ENCODE results near the gene CT47C1.

CT47C1 gene

GRCh38 chrX:119045884-119046283 lies 26.9 kb upstream of the CT47C1 start:
- TF ChIP-seq REST (IDR thresholded peaks at IDR 0.05; ENCODE audit: low read depth) (no peak), TCF12 (IDR thresholded peaks at IDR 0.05; ENCODE audit: low read depth) (no peak), FOXM1 (IDR thresholded peaks at IDR 0.05; ENCODE audit: borderline replicate concordance, low read depth) (no peak), EP300 (IDR thresholded peaks at IDR 0.05; ENCODE audit: borderline replicate concordance) (no peak), CREB1 (IDR thresholded peaks at IDR 0.05; ENCODE audit: low read depth) (no peak), CEBPB (IDR thresholded peaks at IDR 0.05) (no peak), TEAD4 (IDR thresholded peaks at IDR 0.05) (no peak), ZBTB7A (IDR thresholded peaks at IDR 0.05; ENCODE audit: low read depth) (no peak), EGR1 (IDR thresholded peaks at IDR 0.05) (no peak), YY1 (IDR thresholded peaks at IDR 0.05; ENCODE audit: low read depth) (no peak), NFIC (IDR thresholded peaks at IDR 0.05) (no peak)

GRCh38 chrX:119055687-119056086 lies 17.1 kb upstream of the CT47C1 start:
- TF ChIP-seq MAX (IDR thresholded peaks at IDR 0.05) (no peak), USF1 (IDR thresholded peaks at IDR 0.05) (no peak), EGR1 (IDR thresholded peaks at IDR 0.05) (no peak), RAD21 (IDR thresholded peaks at IDR 0.05; ENCODE audit: low read depth) (no peak), CEBPB (IDR thresholded peaks at IDR 0.05) (no peak), FOXM1 (IDR thresholded peaks at IDR 0.05; ENCODE audit: borderline replicate concordance, low read depth) (no peak), EP300 (IDR thresholded peaks at IDR 0.05; ENCODE audit: borderline replicate concordance) (no peak)

GRCh38 chrX:119062750-119063374 lies 9.9 kb upstream of the CT47C1 start:
- TF ChIP-seq MAX (IDR thresholded peaks at IDR 0.05) (no peak), EGR1 (IDR thresholded peaks at IDR 0.05) (no peak), TCF12 (IDR thresholded peaks at IDR 0.05; ENCODE audit: low read depth) (no peak), NFIC (IDR thresholded peaks at IDR 0.05) (no peak), FOXM1 (IDR thresholded peaks at IDR 0.05; ENCODE audit: borderline replicate concordance, low read depth) (no peak), TEAD4 (IDR thresholded peaks at IDR 0.05) (no peak; the same call in 1 of the 2 replicates), EP300 (IDR thresholded peaks at IDR 0.05; ENCODE audit: borderline replicate concordance) (no peak), CREB1 (IDR thresholded peaks at IDR 0.05; ENCODE audit: low read depth) (no peak), YY1 (IDR thresholded peaks at IDR 0.05; ENCODE audit: low read depth) (no peak), ZBTB7A (IDR thresholded peaks at IDR 0.05; ENCODE audit: low read depth) (no peak), CEBPB (IDR thresholded peaks at IDR 0.05) (no peak), TAF1 (IDR thresholded peaks at IDR 0.05; ENCODE audit: low read depth) (no peak), USF1 (IDR thresholded peaks at IDR 0.05) (no peak), RAD21 (IDR thresholded peaks at IDR 0.05; ENCODE audit: low read depth) (no peak), REST (IDR thresholded peaks at IDR 0.05; ENCODE audit: low read depth) (no peak)

GRCh38 chrX:119063428-119063827 lies 9.4 kb upstream of the CT47C1 start:
- TF ChIP-seq EP300 (IDR thresholded peaks at IDR 0.05; ENCODE audit: borderline replicate concordance): no peak
- TF ChIP-seq YY1 (IDR thresholded peaks at IDR 0.05; ENCODE audit: low read depth): no peak
- no peak for TF ChIP-seq ZBTB7A (IDR thresholded peaks at IDR 0.05; ENCODE audit: low read depth)
- TF ChIP-seq CEBPB (IDR thresholded peaks at IDR 0.05): no peak
- TF ChIP-seq NFIC (IDR thresholded peaks at IDR 0.05): no peak
- no peak for TF ChIP-seq MAX (IDR thresholded peaks at IDR 0.05)
- TF ChIP-seq CREB1 (IDR thresholded peaks at IDR 0.05; ENCODE audit: low read depth): no peak
- TF ChIP-seq TAF1 (IDR thresholded peaks at IDR 0.05; ENCODE audit: low read depth): no peak
- no peak for TF ChIP-seq RAD21 (IDR thresholded peaks at IDR 0.05; ENCODE audit: low read depth)
- no peak for TF ChIP-seq USF1 (IDR thresholded peaks at IDR 0.05)
- TF ChIP-seq REST (IDR thresholded peaks at IDR 0.05; ENCODE audit: low read depth): no peak
- TF ChIP-seq TCF12 (IDR thresholded peaks at IDR 0.05; ENCODE audit: low read depth): no peak
- no peak for TF ChIP-seq FOXM1 (IDR thresholded peaks at IDR 0.05; ENCODE audit: borderline replicate concordance, low read depth)
- no peak for TF ChIP-seq EGR1 (IDR thresholded peaks at IDR 0.05)
- TF ChIP-seq TEAD4 (IDR thresholded peaks at IDR 0.05): no peak

Data from Ishikawa (cell line).